ENCODE measurements around the gene KRTAP20-1. TPM values are rescaled to one million over a fixed set of nuclear protein-coding genes. Genes with fewer than 3 reads are reported as not detected.

KRTAP20-1 gene
- total RNA-seq, 4 donors from 2014 or later = not detected

- H3K27ac ChIP-seq = no peak within 1 kb of the TSS
- H3K4me3 ChIP-seq = no peak within 1 kb of the TSS
- no peaks in the 10 kb centered on the region for H3K4me1 ChIP-seq
- no peak for TF ChIP-seq CTCF (IDR thresholded peaks at IDR 0.05)
- TF ChIP-seq POLR2A (IDR thresholded peaks at IDR 0.05) = no peak
- intact Hi-C loops (cut with DNase I; ENCODE audit: low total_unique reads) = no loop called here
- H3K27me3 ChIP-seq = no peaks in the 10 kb centered on the region
- no peaks in the 10 kb centered on the region for H3K36me3 ChIP-seq
- no peak for DNase-seq
- H3K9me3 ChIP-seq = no peaks in the 10 kb centered on the region
Measured at GRCh38 chr21:30590297-30590696, 25.9 kb upstream of the KRTAP20-1 start, which contains the start of gene KRTAP22-2. Gene KRTAP22-2, minus strand, starts transcription at chr21:30590397.

GRCh38 chr21:30592140-30592539 is 24.1 kb upstream of the KRTAP20-1 start, which contains the start of gene KRTAP6-3:
Gene KRTAP6-3, plus strand, starts transcription at chr21:30592440. Its CDS starts 6 bp downstream, at chr21:30592446.
- TF ChIP-seq POLR2A (IDR thresholded peaks at IDR 0.05) (no peak), CTCF (IDR thresholded peaks at IDR 0.05) (no peak)
- intact Hi-C loops (cut with DNase I; ENCODE audit: low total_unique reads) = no loop called here
- no peak for DNase-seq
- Histone ChIP-seq H3K36me3 (no peaks in the 10 kb centered on the region), H3K27me3 (no peaks in the 10 kb centered on the region), H3K4me1 (no peaks in the 10 kb centered on the region), H3K9me3 (no peaks in the 10 kb centered on the region), H3K27ac (no peak within 1 kb of the TSS), H3K4me3 (no peak within 1 kb of the TSS)

GRCh38 chr21:30598802-30599201 is 17.4 kb upstream of the KRTAP20-1 start, which contains the start of gene KRTAP6-2:
Gene KRTAP6-2, minus strand, starts transcription at chr21:30598902. Its CDS starts 28 bp downstream, at chr21:30598874.
- Histone ChIP-seq H3K9me3 (no peaks in the 10 kb centered on the region), H3K36me3 (no peaks in the 10 kb centered on the region), H3K27me3 (no peaks in the 10 kb centered on the region), H3K4me1 (no peaks in the 10 kb centered on the region), H3K27ac (no peak within 1 kb of the TSS), H3K4me3 (no peak within 1 kb of the TSS)
- DNase-seq = no peak
- TF ChIP-seq POLR2A (IDR thresholded peaks at IDR 0.05) = no peak
- TF ChIP-seq CTCF (IDR thresholded peaks at IDR 0.05) = no peak
- intact Hi-C loops (cut with DNase I; ENCODE audit: low total_unique reads) = no loop called here

GRCh38 chr21:30600787-30601186 is 15.4 kb upstream of the KRTAP20-1 start, which contains the start of gene KRTAP22-1:
Gene KRTAP22-1, plus strand, starts transcription at chr21:30601087.
- intact Hi-C loops (cut with DNase I; ENCODE audit: low total_unique reads) = no loop called here
- H3K27me3 ChIP-seq = no peaks in the 10 kb centered on the region
- H3K27ac ChIP-seq = no peak within 1 kb of the TSS
- no peak for DNase-seq
- no peaks in the 10 kb centered on the region for H3K36me3 ChIP-seq
- H3K4me3 ChIP-seq = no peak within 1 kb of the TSS
- TF ChIP-seq CTCF (IDR thresholded peaks at IDR 0.05) (no peak), POLR2A (IDR thresholded peaks at IDR 0.05) (no peak)
- no peaks in the 10 kb centered on the region for H3K4me1 ChIP-seq
- no peaks in the 10 kb centered on the region for H3K9me3 ChIP-seq

- H3K36me3 ChIP-seq = no peaks in the 10 kb centered on the region
- intact Hi-C loops (cut with DNase I; ENCODE audit: low total_unique reads) = no loop called here
Measured at GRCh38 chr21:30605968-30606367, 10.3 kb upstream of the KRTAP20-1 start.

More at GRCh38 chr21:30605968-30606367, 10.3 kb upstream of the KRTAP20-1 start:
- H3K27ac ChIP-seq = no peak overlapping the region
- no peaks in the 10 kb centered on the region for H3K9me3 ChIP-seq
- TF ChIP-seq POLR2A (IDR thresholded peaks at IDR 0.05) = no peak
- TF ChIP-seq CTCF (IDR thresholded peaks at IDR 0.05) = no peak
- no peaks in the 10 kb centered on the region for H3K27me3 ChIP-seq
- H3K4me1 ChIP-seq = no peaks in the 10 kb centered on the region
- H3K4me3 ChIP-seq = no peak overlapping the region
- DNase-seq = no peak

All from uterus (tissue), 4 donors.